HG02884 (cell line): Measurements from ENCODE around the gene ISM1.

ENCODE experiments used
- ATAC-seq: cut with Tn5 transposase; IDR thresholded peaks from one replicate; pipeline ENCODE4 v1.9.1; 2021; ENCODE audit warnings: mild to moderate bottlenecking, moderate library complexity; ENCODE audit not compliant: unreplicated experiment

ISM1 gene

DNA sequence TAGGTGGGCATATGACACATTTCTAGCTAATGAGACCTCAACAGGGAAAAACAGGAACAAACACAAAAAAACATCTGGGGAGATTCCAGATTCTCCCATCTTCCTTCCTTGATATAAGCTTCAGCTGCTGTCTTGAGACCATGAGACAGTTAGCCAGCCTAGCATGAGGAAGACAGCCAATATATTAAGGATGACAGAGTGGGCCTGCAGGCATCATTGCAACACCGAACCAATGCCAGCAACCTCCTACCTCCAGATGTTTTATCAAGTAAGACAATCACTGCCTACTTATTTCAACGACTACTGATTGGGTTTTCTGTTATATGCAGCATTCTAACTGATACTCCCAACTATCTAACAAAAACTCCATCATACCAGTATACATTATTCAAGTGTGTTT lies 119.0 kb downstream of the ISM1 start:
- no peak for ATAC-seq

DNA sequence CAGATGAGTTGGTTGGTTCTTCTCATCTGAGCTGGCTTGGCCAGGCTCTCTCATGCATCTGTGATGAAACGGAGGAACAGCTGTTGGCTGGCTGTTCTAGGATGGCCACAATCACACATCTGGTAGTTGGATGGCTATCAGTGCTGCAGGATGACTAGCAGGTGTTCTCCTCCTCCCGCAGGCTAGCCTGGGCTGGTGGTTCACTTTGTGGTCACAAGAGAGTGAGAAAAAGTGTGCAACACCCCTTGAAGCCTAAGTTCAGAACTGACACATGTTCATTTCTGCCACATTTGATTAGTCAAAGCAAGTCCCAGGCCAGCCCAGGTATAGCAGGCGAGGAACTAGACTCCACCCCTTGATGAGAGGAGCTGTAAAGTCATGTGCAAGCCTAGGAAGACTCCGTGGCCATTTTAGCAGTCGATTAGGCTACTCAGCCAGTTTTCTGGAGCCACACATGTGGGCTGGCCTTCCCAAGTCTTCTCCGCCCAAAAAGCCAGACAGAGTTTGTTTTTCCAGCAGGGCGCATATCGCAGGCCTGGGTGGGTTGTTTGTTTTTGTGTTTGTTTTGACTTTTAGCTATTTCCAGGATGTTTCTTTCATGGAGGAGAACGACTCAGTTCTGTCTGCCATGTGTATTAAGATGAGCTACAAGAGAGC lies 120.8 kb downstream of the ISM1 start:
- no peak for ATAC-seq

DNA sequence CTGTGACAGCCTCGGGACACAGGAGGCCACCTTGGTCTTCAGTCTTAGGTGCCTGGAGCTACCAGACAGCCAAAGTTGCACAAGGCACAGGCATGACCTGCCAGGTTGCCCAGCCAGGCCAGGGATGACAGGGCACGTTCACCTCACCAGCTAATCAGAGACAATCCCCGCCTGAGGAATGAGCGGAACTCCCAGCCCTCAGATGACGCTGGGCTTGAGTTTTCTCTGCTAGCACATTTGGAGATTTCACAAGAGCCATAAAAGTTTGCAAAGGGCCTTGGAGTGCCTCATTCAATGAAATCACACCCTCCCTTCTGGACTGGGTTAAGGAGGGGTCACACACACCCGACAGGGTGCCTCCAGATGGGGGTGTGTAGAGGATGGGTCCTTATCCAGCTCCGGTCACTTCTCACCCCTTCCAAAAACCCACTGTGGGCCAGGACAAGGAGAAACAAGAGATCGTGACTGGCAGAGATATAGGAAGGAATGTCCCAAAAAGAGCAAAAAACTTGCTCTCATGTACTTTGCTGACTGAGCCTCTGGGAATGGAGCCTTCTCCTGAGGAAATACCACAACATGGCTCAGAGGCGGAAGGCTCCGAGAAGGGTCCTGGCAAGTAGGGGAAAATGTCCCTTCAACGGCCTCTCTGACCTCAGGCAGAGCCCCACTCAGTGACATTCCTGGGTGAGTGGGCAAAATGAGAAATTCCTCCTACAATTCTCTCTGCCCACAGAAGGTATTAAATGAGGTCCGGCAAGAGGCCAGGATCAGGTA lies 121.6 kb downstream of the ISM1 start:
- no peak for ATAC-seq

DNA sequence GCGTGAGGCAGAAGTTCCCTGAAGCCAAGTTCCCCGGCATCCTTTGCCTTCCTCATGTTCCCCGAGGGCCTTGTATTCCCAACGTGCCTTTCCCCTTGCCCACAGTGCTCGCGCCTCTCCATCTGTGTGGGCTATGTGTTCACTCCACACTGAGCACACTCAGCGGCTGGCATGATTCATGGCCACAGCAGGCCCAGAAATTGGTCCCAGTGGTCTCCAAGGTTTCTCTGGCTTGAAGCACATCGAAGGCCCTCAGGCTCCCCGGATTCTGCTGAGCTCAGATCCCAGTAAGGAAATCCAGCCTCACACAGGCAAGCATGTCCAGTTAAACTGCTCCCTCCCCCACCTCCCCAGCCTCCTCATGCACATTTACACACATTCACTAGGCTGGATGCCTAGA lies 123.6 kb downstream of the ISM1 start:
- ATAC-seq, result no peak

DNA sequence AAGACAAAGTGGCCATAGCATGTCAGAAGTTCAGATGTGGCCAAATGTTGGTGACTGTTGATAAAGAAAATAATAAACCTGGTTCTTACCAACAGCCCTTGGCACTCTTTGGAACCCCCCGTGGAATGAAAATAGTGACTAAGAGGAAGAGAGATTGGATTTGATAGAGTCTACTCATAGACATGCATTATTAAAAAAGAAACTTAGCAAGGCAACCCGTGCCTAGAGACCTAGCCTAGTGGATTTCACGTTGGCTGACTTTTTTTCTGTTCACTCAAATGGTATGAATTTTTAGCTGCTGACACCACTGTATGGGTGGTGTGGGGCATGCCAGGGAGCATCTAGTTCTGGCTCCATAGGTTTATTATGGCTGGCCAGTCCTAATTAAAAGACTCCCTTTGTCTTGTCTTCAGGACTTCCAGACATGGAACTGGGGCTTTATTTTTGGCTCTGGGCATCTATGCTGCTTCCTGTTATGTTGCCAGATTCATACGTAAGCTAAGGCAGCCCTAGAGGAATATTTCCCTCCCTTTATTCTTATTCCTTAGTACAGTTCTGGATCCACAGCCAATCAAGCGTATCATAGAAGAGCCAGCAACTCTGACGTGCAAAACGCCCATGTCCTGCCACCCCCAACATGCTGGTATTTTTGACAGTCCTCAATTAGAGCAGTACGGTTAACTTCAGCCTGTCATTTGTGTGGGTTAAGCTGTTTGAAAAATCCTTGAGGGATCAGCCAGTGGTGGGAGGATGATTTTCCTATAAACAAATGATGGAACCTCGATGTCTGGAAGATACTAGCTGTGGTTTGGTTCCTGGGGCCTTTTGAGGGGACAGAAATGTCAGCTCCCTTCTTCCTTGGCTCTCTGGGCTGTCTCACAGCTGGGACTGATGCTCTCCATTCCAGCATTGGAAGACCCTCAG lies 127.5 kb downstream of the ISM1 start:
- no peak for ATAC-seq

DNA sequence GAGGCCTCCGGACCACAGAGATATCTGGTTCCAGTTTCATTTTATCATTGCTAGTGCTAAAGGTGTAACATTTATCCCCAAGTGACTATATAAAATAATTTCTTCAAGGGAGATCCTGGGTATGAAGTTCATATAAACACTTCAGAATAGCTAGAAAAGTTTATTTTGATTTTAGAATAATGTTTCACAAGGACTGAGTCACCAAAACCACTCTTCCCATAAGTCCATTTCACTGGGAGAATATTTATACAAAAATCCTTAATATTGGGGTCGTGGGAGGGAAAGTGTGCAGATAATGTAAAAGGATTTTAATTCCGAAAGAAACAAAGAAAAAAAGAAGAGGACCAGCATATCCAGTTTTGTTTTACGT lies 128.1 kb downstream of the ISM1 start:
- ATAC-seq, result no peak
